ENCODE measurements around the gene DGKB.

GRCh38 chr7:14875941-14876587, 26.5 kb downstream of the DGKB start:
- TF ChIP-seq CTCF (IDR thresholded peaks at IDR 0.05) (no peak), POLR2A (IDR thresholded peaks at IDR 0.05) (no peak)
